Loucy (cell line): Measurements from ENCODE around the gene SRBD1.

Experiments
- EZH2phosphoT487 ChIP-seq: fragments of 200-600 bp; IDR thresholded peaks from 2 replicates; pipeline ENCODE4 v1.6.1; 2018; ENCODE audit warnings: antibody characterized with exemption, mild to moderate bottlenecking, moderate library complexity, borderline replicate concordance
- TF ChIP-seq, protein P1 (sequence below): fragments of 200-600 bp; sonication (generic); conservative IDR thresholded peaks from 2 replicates; pipeline ENCODE4 v1.5.1; 2014; ENCODE audit warnings: mild to moderate bottlenecking, antibody characterized with exemption, low read length

DNA sequence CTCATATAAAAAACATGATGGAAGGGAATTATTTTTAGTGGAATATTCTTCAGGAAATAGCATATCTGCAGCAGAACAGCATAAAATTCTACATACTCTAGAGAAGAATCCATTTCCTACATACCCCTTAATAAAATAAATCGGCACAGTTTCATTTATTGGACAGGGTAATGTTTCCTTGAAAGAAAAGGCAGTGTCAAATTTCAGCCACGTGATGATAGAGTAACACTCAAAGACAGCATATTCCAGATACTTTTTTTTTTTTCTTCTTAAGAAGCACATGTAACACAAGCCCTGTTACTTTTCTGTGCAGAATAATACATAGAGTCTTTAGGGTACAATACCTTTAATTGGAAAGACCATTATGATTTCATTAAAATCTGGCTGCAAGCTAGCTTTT is 204.4 kb downstream of the SRBD1 start:
- TF ChIP-seq, protein P1, sequence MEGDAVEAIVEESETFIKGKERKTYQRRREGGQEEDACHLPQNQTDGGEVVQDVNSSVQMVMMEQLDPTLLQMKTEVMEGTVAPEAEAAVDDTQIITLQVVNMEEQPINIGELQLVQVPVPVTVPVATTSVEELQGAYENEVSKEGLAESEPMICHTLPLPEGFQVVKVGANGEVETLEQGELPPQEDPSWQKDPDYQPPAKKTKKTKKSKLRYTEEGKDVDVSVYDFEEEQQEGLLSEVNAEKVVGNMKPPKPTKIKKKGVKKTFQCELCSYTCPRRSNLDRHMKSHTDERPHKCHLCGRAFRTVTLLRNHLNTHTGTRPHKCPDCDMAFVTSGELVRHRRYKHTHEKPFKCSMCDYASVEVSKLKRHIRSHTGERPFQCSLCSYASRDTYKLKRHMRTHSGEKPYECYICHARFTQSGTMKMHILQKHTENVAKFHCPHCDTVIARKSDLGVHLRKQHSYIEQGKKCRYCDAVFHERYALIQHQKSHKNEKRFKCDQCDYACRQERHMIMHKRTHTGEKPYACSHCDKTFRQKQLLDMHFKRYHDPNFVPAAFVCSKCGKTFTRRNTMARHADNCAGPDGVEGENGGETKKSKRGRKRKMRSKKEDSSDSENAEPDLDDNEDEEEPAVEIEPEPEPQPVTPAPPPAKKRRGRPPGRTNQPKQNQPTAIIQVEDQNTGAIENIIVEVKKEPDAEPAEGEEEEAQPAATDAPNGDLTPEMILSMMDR, result no peak
- TF ChIP-seq EZH2phosphoT487, result no peak
